ENCODE measurements around the gene IRF4. TPM values are rescaled to one million over a fixed set of nuclear protein-coding genes. Genes with fewer than 3 reads are reported as not detected.

IRF4 gene
- total and polyA plus RNA-seq, 3 donors from 2014 or later: 1.8 to 7.4 (median 3.7) TPM

GRCh38 chr6:350371-350770 lies 41.2 kb upstream of the IRF4 start:
- no peak for DNase-seq
- Histone ChIP-seq H3K27ac (no peak overlapping the region), H3K36me3 (ENCODE audit: low read depth, missing control alignments) (no peaks in the 10 kb centered on the region), H3K4me3 (no peak overlapping the region), H3K27me3 (no peaks in the 10 kb centered on the region), H3K4me1 (no peaks in the 10 kb centered on the region), H3K9me3 (no peaks in the 10 kb centered on the region)
- no peak for TF ChIP-seq POLR2A (IDR thresholded peaks at IDR 0.05)
- TF ChIP-seq, protein P1, sequence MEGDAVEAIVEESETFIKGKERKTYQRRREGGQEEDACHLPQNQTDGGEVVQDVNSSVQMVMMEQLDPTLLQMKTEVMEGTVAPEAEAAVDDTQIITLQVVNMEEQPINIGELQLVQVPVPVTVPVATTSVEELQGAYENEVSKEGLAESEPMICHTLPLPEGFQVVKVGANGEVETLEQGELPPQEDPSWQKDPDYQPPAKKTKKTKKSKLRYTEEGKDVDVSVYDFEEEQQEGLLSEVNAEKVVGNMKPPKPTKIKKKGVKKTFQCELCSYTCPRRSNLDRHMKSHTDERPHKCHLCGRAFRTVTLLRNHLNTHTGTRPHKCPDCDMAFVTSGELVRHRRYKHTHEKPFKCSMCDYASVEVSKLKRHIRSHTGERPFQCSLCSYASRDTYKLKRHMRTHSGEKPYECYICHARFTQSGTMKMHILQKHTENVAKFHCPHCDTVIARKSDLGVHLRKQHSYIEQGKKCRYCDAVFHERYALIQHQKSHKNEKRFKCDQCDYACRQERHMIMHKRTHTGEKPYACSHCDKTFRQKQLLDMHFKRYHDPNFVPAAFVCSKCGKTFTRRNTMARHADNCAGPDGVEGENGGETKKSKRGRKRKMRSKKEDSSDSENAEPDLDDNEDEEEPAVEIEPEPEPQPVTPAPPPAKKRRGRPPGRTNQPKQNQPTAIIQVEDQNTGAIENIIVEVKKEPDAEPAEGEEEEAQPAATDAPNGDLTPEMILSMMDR (IDR thresholded peaks at IDR 0.05): no peak
- intact Hi-C loops (cut with DNase I; ENCODE audit: low total_unique reads): no loop called here
- WGBS, 2 donors: 85 to 93% methylated on average over 9 of the region's 9 CpGs

DNA sequence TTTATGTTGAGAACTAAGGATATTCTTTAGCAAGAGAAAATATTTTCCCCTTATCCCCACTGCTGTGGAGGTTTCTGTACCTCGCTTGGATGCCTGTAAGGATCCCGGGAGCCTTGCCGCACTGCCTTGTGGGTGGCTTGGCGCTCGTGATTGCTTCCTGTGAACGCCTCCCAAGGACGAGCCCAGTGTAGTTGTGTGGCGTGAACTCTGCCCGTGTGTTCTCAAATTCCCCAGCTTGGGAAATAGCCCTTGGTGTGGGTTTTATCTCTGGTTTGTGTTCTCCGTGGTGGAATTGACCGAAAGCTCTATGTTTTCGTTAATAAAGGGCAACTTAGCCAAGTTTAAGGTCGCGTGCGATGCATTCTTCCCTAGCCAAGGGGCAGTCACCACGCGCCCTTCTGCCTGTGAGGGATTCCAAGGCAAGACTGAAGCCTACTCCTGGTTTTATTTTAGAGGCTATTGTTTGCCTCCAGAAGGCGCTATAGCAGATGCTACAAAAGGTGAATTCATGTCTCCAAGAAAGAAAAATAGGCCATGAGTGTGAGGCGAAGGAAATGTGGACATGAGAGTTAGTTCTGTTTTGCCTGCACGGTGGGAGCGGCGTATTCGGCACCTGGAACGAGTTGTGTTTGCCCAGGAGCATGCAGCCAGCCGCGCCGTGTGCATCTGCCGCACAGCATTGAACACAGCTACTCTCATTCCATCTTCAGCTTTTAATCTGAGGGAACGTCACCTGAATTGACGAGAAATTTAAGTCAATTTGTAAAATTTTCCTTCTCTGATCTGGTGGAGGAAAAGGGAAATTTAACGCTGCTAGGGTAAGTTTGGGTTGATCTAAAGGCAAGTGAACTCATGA lies 40.3 kb upstream of the IRF4 start:
- no peak for DNase-seq

GRCh38 chr6:351867-352289 lies 39.7 kb upstream of the IRF4 start:
- Histone ChIP-seq H3K27ac (no peak overlapping the region), H3K9me3 (no peaks in the 10 kb centered on the region), H3K27me3 (no peaks in the 10 kb centered on the region), H3K36me3 (ENCODE audit: low read depth, missing control alignments) (no peaks in the 10 kb centered on the region), H3K4me1 (no peaks in the 10 kb centered on the region), H3K4me3 (no peak overlapping the region)
- WGBS, 2 donors: 79 to 87% methylated on average over 4 of the region's 4 CpGs
- intact Hi-C loops (cut with DNase I; ENCODE audit: low total_unique reads): no loop called here
- DNase-seq: no peak
- TF ChIP-seq, protein P1 (IDR thresholded peaks at IDR 0.05): no peak
- no peak for TF ChIP-seq POLR2A (IDR thresholded peaks at IDR 0.05)

More for the DNA sequence above, 40.3 kb upstream of the IRF4 start:
- WGBS, 2 donors: 87 to 90% methylated on average over 31 of the region's 31 CpGs
- TF ChIP-seq, protein P1 (IDR thresholded peaks at IDR 0.05): no peak
- TF ChIP-seq POLR2A (IDR thresholded peaks at IDR 0.05): no peak
- H3K36me3 ChIP-seq (ENCODE audit: low read depth, missing control alignments): no peaks in the 10 kb centered on the region
- no peaks in the 10 kb centered on the region for H3K4me1 ChIP-seq
- no peaks in the 10 kb centered on the region for H3K9me3 ChIP-seq
- H3K27me3 ChIP-seq: no peaks in the 10 kb centered on the region
- H3K4me3 ChIP-seq: no peak overlapping the region
- H3K27ac ChIP-seq: no peak overlapping the region
- intact Hi-C loops (cut with DNase I; ENCODE audit: low total_unique reads): no loop called here

- TF ChIP-seq, protein P1 (IDR thresholded peaks at IDR 0.05): no peak
- no peak for TF ChIP-seq POLR2A (IDR thresholded peaks at IDR 0.05)
- H3K27me3 ChIP-seq: no peaks in the 10 kb centered on the region
- H3K27ac ChIP-seq: no peak overlapping the region
- H3K9me3 ChIP-seq: no peaks in the 10 kb centered on the region
- 91 to 94% methylated on average over 5 of the region's 5 CpGs for WGBS, 2 donors
- H3K4me3 ChIP-seq: no peak overlapping the region
- DNase-seq: no peak
- intact Hi-C loops (cut with DNase I; ENCODE audit: low total_unique reads): no loop called here
- no peaks in the 10 kb centered on the region for H3K4me1 ChIP-seq
- H3K36me3 ChIP-seq (ENCODE audit: low read depth, missing control alignments): no peaks in the 10 kb centered on the region
These were observed 39.1 kb upstream of the IRF4 start for GRCh38 chr6:352474-352873.

All from testis (tissue), 3 donors.